ENCODE data around the gene CARD9.
A peak's percentile ranks its signal among the peaks of the same experiment; 100 is the strongest.

CARD9 gene

DNA sequence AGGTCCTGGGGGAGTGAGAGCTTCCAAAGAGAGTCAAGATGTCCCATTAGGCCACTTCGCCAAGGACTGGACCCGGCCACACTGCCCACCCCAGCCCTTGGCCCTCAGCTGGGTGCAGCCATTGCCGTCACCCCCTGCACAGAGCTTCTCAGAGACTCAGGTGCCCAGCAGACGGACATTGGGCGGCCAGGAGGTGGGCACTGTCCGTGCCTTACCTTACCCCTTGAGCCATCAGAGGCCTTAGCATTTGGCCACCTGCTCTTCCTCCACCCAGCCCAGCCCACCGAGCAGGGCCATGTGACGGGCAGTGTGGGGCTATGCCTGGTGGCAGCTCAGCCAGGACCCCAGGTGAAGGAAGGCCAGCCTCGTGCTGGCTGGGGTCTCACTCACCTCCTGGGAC, 6.6 kb downstream of the CARD9 start:
- Histone ChIP-seq H3K27me3 (ENCODE audit: insufficient read depth, low read length) (no peaks in the 10 kb centered on the region), H3K9me3 (ENCODE audit: insufficient read depth, low read depth, low read length) (no peaks in the 10 kb centered on the region), H3K27ac (ENCODE audit: low read length) (no peak overlapping the region), H3K9ac (ENCODE audit: low read depth, low read length) (no peak overlapping the region), H3K36me3 (ENCODE audit: insufficient read depth, low read depth, low read length) (no peaks in the 10 kb centered on the region), H3K4me3 (ENCODE audit: low read length) (no peak overlapping the region), H3K4me1 (ENCODE audit: insufficient read depth, low read length) (no peaks in the 10 kb centered on the region)

DNA sequence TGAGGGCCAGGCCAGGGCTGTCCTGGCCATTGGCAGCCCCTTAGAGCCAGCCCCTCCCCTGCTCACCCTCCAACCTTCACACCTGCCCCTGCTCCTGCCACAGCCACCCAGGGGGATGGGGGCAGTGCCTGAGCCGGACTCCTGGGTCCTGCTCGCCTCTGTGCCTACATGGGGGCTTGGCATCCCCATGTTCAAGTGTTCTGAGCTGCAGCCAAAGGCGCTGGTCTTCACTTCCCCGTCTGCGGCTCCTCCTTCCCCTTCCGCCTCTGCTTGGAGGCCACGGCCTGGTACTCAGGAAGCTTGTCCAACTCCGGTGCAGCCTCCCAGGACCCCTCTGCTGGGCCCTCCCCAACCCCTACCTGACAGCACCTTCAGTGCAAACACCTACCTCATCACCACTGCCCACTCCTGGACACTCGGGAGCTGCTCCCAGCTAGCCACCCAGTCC, 7.7 kb downstream of the CARD9 start:
- Histone ChIP-seq H3K9me3 (ENCODE audit: insufficient read depth, low read depth, low read length) (no peaks in the 10 kb centered on the region), H3K9ac (ENCODE audit: low read depth, low read length) (no peak overlapping the region), H3K36me3 (ENCODE audit: insufficient read depth, low read depth, low read length) (peaks cover 6% of the 10 kb centered on the region; the same call in 1 of the 2 replicates), H3K4me1 (ENCODE audit: insufficient read depth, low read length) (no peaks in the 10 kb centered on the region), H3K27me3 (ENCODE audit: insufficient read depth, low read length) (no peaks in the 10 kb centered on the region), H3K27ac (ENCODE audit: low read length) (no peak overlapping the region), H3K4me3 (ENCODE audit: low read length) (no peak overlapping the region)

DNA sequence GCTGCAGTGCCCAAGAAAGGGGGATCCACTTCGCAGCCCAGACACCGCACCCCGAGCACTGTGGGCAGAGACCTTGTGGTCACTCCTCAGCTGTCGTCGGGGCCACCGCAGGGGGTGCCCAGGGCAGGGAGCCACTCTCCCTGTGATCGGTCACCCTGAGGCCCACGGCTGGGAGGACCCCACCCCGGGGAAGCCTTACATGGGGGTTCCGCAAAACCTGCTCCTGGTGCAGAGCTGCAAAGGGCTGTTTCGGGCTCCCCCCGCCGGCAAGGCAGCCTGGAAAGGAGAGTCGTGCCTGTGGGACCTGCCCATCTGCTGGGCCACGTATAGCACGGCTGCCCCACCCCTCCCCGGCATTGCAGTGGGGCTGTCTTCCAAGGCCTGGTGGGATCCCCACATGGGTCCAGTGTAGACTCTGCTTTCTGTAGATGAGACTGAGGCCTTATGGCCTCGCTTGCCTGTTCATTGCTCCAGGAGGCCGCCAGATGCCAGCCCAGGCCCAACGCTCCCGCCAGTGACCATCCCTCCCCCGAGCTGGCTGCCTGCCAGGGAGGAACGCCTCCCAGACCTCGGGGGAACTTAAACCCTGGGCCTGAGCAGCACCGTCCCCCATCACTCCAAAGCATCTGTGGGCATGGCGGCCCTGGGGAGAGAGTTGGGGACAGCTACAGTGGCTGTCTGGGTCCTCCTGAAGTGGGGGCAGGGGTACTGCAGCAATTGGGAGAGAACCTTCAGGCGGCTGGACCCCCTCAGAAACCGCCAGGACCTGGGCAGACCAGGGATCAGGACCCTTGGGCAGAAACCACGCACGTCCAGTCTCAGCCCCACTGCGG, 8.3 kb downstream of the CARD9 start:
- H3K27ac ChIP-seq (ENCODE audit: low read length) = no peak overlapping the region
- H3K4me3 ChIP-seq (ENCODE audit: low read length) = no peak overlapping the region
- no peaks in the 10 kb centered on the region for H3K4me1 ChIP-seq (ENCODE audit: insufficient read depth, low read length)
- no peak overlapping the region for H3K9ac ChIP-seq (ENCODE audit: low read depth, low read length)
- H3K27me3 ChIP-seq (ENCODE audit: insufficient read depth, low read length) = no peaks in the 10 kb centered on the region
- H3K9me3 ChIP-seq (ENCODE audit: insufficient read depth, low read depth, low read length) = no peaks in the 10 kb centered on the region
- peaks cover 6% of the 10 kb centered on the region; the same call in 1 of the 2 replicates for H3K36me3 ChIP-seq (ENCODE audit: insufficient read depth, low read depth, low read length)

DNA sequence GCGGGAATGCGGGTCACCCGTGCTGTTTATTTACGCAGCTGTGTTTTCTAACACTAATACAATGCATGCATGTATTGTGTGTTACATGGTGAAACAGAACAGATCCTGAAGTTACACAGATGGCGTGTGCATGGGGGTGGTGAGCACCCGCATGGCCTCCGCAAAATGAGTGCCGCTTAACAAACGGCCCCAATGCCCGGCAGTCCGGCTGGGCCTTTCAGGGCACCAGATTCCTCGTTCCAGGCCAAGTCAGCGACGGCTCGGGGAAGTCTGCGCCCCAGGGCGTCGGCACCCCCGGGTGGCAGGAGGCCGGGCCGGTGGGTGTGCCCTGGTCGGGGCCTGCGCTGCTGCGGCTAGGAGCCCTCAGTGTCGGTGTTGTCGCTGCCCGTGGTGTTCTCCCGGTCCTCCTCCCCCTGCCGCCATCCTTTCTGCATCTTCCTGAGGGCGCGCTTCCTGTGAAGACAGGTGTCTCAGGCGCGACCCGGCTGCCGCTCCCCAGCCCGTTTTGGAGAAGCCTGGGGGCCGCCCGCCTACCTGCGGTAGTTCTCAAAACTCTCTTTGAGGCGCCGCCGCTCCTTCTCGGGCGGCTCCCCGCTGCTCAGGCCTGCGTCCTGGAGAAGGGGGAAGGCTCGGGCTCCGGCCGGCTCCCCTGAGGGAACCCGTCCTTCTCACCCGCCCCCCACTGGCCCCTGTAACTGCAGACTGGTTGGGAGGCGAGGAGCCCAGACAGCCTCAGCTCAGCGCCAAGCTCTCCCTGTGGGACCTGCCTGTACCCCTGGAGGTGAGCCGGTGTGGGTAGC, 9.3 kb downstream of the CARD9 start:
- no peak overlapping the region; the same call in 1 of the 2 replicates for H3K4me3 ChIP-seq (ENCODE audit: low read length)
- no peaks in the 10 kb centered on the region for H3K4me1 ChIP-seq (ENCODE audit: insufficient read depth, low read length)
- peaks cover 6% of the 10 kb centered on the region; the same call in 1 of the 2 replicates for H3K36me3 ChIP-seq (ENCODE audit: insufficient read depth, low read depth, low read length)
- H3K9ac ChIP-seq (ENCODE audit: low read depth, low read length) = no peak overlapping the region
- H3K9me3 ChIP-seq (ENCODE audit: insufficient read depth, low read depth, low read length) = no peaks in the 10 kb centered on the region
- H3K27me3 ChIP-seq (ENCODE audit: insufficient read depth, low read length) = no peaks in the 10 kb centered on the region
- H3K27ac ChIP-seq (ENCODE audit: low read length) = no peak overlapping the region

DNA sequence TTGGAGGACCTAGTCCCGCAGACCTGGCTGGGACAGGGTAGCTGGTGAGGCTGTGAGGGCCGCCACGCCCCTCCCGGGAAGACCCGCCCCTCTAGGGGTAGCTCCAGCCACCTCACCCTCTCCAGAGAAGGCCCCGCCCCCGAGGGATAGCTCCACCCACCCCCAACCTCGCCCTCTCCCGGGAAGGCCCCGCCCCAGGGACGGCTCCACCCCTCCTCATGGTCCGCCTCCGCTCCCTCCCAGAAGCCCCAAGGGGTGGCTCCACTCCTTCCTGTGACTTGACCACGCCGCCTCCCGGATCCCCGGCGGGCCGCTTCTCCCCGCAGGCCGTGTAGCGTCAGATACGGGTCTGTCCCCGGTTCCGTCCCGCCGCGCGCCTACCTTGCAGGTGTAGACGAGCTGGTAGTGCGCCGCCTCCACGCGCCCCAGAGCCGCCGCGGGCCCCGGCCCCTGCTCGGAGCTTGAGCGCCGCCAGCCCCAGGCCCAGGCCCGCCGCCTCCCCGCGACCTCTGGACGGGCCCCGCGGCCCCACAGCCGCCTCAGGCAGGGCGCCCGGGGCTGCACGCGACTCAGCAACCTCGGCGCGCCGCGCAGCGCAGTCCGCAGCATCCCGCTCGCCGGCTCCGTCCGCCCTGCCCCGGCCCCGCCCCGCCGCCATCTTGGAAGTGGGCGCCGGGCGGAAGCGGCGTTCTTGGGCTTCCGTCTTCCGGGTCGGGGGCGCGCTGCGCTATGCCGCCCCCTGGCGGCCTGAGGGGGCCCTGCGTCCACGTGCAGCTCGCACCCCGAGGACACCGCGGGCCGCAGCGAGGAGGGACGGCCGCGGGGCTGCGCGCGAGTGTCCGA, 10.1 kb downstream of the CARD9 start, which contains the start of gene DNLZ:
DNLZ (minus strand) TSS at position 639 of the 843 bp plus-strand sequence; CDS start at position 609, 30 bp downstream.
- H3K36me3 ChIP-seq (ENCODE audit: insufficient read depth, low read depth, low read length) = peaks cover 6% of the 10 kb centered on the region; the same call in 1 of the 2 replicates
- H3K4me1 ChIP-seq (ENCODE audit: insufficient read depth, low read length) = no peaks in the 10 kb centered on the region
- peak within 1 kb of the TSS; percentile 71 for H3K4me3 ChIP-seq (ENCODE audit: low read length)
- H3K9ac ChIP-seq (ENCODE audit: low read depth, low read length) = peak within 1 kb of the TSS; percentile 73; the same call in 1 of the 2 replicates
- H3K27ac ChIP-seq (ENCODE audit: low read length) = no peak within 1 kb of the TSS
- H3K9me3 ChIP-seq (ENCODE audit: insufficient read depth, low read depth, low read length) = no peaks in the 10 kb centered on the region
- no peaks in the 10 kb centered on the region for H3K27me3 ChIP-seq (ENCODE audit: insufficient read depth, low read length)

DNA sequence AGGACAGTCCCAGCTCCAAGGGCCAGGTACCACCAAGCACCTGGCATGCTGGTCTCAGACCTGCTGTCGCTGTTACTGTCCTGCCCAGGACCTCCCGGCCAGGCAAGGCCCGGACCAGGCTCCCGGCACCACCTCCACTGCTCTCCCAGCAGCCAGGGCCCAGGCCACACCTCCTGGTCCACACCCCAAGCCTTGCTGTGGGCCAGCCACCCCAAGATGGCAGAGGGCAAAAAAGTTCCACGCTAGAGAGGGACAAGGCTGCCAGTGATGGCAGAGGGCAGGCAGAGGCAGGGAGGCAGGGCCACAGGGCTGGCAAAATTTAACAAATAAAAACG, 11.1 kb downstream of the CARD9 start:
- no peaks in the 10 kb centered on the region for H3K4me1 ChIP-seq (ENCODE audit: insufficient read depth, low read length)

DNA sequence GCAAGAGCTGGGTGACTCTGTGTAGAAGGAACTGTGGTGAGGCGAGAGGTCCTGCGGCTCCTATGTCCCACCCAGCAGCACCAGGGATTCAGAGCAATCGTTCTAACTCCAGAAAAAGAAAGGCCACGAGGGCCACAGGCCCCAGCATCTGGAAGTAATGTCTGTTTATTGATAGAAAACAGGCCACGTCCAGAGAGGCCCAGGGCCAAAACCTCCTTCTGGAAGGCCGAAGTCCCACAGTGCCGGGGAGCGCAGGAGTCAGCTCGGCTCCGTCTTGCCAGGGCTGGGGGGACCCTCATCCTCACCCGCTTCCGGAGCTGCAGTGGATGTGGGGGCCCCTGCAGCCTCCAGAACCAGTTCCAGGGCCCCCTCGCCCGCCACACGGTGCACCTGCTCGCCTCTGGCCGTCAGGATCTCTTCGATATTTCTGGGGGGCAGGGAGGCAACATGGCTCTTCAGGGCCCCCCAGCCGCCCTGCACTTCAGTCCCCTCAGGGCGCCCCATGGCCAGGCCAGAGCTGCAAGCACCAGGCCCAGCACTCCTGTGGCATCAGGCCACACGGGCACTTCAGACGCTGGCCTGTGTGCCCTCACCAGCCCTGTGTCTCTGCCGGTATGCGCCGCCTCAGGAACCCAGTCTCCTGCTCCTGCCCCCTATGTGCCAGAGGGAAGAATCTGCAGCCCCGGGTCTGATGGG, 11.6 kb downstream of the CARD9 start:
- H3K4me3 ChIP-seq (ENCODE audit: low read length) = no peak overlapping the region
- no peak overlapping the region for H3K27ac ChIP-seq (ENCODE audit: low read length)
- no peaks in the 10 kb centered on the region for H3K4me1 ChIP-seq (ENCODE audit: insufficient read depth, low read length)
- no peaks in the 10 kb centered on the region for H3K27me3 ChIP-seq (ENCODE audit: insufficient read depth, low read length)
- H3K36me3 ChIP-seq (ENCODE audit: insufficient read depth, low read depth, low read length) = peaks cover 6% of the 10 kb centered on the region; the same call in 1 of the 2 replicates
- no peak overlapping the region for H3K9ac ChIP-seq (ENCODE audit: low read depth, low read length)
- H3K9me3 ChIP-seq (ENCODE audit: insufficient read depth, low read depth, low read length) = no peaks in the 10 kb centered on the region

More for the DNA sequence above, 11.1 kb downstream of the CARD9 start:
- no peak overlapping the region for H3K9ac ChIP-seq (ENCODE audit: low read depth, low read length)
- peak overlapping the region; percentile 51 for H3K4me3 ChIP-seq (ENCODE audit: low read length)
- no peak overlapping the region for H3K27ac ChIP-seq (ENCODE audit: low read length)
- no peaks in the 10 kb centered on the region for H3K9me3 ChIP-seq (ENCODE audit: insufficient read depth, low read depth, low read length)
- peaks cover 6% of the 10 kb centered on the region; the same call in 1 of the 2 replicates for H3K36me3 ChIP-seq (ENCODE audit: insufficient read depth, low read depth, low read length)
- H3K27me3 ChIP-seq (ENCODE audit: insufficient read depth, low read length) = no peaks in the 10 kb centered on the region

DNA sequence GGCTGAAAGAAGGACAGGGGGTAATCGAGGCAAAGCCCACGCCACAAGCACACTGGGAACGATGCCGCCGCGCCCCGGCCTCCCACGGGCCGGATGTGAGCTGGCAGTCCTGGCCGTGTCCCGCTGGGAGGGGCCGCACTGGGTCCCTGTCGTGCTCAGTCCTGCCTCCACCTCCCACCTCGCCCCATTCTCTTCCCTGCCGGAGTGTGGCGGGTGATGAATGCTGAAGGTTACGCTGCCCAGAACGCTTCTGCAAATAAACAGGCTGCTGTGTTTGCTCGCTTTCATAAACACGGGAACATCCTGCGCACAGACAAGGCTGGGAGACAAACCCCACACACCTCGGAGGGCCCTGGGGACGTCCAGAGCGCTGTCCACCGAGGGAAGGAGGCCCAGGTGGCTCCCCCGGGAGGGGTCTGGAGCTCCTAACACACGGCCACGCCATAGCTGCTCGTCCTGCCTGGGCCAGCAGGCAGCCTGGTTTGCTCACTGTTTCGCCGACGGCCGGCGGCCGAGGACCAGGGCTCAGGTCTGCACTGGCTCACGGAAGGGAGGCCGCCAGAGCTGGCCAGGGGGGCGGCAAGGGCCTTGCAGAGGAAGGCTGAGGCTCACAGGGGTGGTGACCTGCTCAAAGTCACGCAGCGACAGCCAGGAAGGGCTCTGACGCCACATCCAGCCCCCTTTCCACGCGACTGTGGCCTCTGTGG, 12.3 kb downstream of the CARD9 start:
- no peak overlapping the region for H3K27ac ChIP-seq (ENCODE audit: low read length)
- H3K9me3 ChIP-seq (ENCODE audit: insufficient read depth, low read depth, low read length) = no peaks in the 10 kb centered on the region
- H3K36me3 ChIP-seq (ENCODE audit: insufficient read depth, low read depth, low read length) = peaks cover 6% of the 10 kb centered on the region; the same call in 1 of the 2 replicates
- no peak overlapping the region for H3K9ac ChIP-seq (ENCODE audit: low read depth, low read length)
- H3K4me1 ChIP-seq (ENCODE audit: insufficient read depth, low read length) = no peaks in the 10 kb centered on the region
- H3K27me3 ChIP-seq (ENCODE audit: insufficient read depth, low read length) = no peaks in the 10 kb centered on the region
- no peak overlapping the region for H3K4me3 ChIP-seq (ENCODE audit: low read length)

DNA sequence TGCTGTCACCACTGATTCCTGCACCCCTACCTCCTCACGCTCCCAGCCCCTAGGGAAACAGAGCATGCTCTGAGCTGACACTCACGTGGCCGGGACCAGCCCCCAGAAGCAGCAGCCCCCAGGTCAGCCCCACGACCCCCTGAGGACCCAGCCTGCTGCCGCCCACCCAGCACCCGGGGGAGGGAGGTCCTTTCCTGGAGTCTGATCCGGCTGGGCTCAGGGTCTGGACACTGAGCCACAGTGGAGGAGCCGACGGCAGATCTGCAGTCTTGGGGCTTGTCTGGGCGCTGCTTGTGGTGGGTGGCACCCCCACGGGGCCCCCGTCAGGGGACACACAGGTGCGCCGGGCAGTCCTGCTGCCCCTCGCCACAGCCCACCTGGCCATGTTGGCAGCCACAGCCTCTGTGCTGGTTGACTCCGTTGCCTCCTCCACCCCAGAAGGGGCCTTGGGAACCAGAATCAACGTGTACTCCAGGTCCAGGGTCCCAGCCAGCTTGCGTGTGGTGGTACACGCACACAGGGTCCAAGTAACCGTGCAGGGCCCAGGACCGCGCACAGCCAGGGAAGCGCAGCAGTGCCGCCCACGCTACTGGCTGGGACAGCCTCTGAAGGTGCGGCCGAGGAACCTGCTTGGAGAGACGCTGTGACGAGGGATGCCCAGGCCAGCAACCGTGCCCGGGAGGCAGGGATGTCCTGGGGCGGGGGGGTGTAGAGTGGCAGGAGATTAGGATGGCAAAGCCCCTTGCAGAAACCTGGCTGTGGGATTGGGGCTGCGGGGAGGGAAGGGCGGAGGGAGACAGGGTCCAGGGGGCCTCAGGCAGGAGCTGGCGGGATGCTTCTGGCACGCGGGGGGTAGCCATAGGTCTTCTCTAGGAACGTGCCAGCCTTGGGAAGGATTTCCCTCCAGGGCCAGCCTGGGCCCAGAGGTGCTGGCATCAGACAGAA, 13.4 kb downstream of the CARD9 start:
- Histone ChIP-seq H3K4me3 (ENCODE audit: low read length) (no peak overlapping the region), H3K36me3 (ENCODE audit: insufficient read depth, low read depth, low read length) (peaks cover 6% of the 10 kb centered on the region; the same call in 1 of the 2 replicates), H3K9ac (ENCODE audit: low read depth, low read length) (no peak overlapping the region), H3K27me3 (ENCODE audit: insufficient read depth, low read length) (no peaks in the 10 kb centered on the region), H3K27ac (ENCODE audit: low read length) (no peak overlapping the region), H3K9me3 (ENCODE audit: insufficient read depth, low read depth, low read length) (no peaks in the 10 kb centered on the region), H3K4me1 (ENCODE audit: insufficient read depth, low read length) (no peaks in the 10 kb centered on the region)

DNA sequence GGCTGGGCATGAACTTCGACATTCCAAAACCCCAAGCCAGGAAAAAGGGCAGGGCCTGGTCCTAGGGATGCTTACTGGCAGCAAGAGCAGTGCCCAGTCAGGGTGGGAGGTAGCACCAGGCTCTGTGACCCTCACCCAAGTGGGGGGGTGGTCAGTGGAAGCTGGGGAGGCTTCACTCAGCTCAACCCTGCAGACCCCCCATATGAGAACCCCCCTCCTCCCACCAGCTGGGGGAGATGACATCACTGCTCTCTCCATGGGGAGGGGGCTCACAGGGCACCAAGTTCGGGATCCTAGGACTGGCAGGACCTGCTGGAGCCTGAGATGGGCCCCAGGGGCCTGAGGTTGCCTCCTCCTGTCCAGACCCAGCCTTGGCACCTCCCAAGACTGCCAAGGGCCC, 14.6 kb downstream of the CARD9 start:
- Histone ChIP-seq H3K4me3 (ENCODE audit: low read length) (no peak overlapping the region), H3K9me3 (ENCODE audit: insufficient read depth, low read depth, low read length) (no peaks in the 10 kb centered on the region), H3K4me1 (ENCODE audit: insufficient read depth, low read length) (no peaks in the 10 kb centered on the region), H3K9ac (ENCODE audit: low read depth, low read length) (no peak overlapping the region), H3K27me3 (ENCODE audit: insufficient read depth, low read length) (no peaks in the 10 kb centered on the region), H3K36me3 (ENCODE audit: insufficient read depth, low read depth, low read length) (peaks cover 6% of the 10 kb centered on the region; the same call in 1 of the 2 replicates), H3K27ac (ENCODE audit: low read length) (no peak overlapping the region)

Measured in iPS-20b (cell line).